Left lung (tissue), 10 donors: ENCODE measurements around the gene FZR1. TPM values are rescaled to one million over a fixed set of nuclear protein-coding genes. Genes with fewer than 3 reads are reported as not detected.
"Not testable (repeated sequence)": the region's sequence is repeated elsewhere in the genome, so short reads cannot be mapped to it uniquely, and the experiment has no call there.

ENCODE experiments used
- ATAC-seq: fragments of 200-7000 bp; cut with Tn5 transposase; one replicate; pipeline ENCODE4 v1.9.1; 2020; ENCODE audit warnings: moderate library complexity
- DNase-seq, 4 donors: peaks; one replicate each; pipeline ENCODE4 v3.0.0-alpha.2; 2013 to 2020
- H3K27ac ChIP-seq, 2 donors: fragments of 200-600 bp; sonication (generic) in 1 of 2; one replicate each; pipeline versions ENCODE4 v1.5.0 to v1.8.0; 2020 to 2021
- H3K27me3 ChIP-seq, 2 donors: fragments of 200-600 bp; sonication (generic) in 1 of 2; one replicate each; pipeline versions ENCODE4 v1.5.0 to v1.8.0; 2020 to 2021
- H3K36me3 ChIP-seq, 2 donors: fragments of 200-600 bp; sonication (generic) in 1 of 2; one replicate each; pipeline versions ENCODE4 v1.5.0 to v1.8.0; 2020 to 2021
- H3K4me1 ChIP-seq, 2 donors: fragments of 200-600 bp; one replicate each; pipeline ENCODE4 v1.8.0; 2021
- H3K4me3 ChIP-seq, 2 donors: fragments of 200-600 bp; sonication (generic) in 1 of 2; one replicate each; pipeline versions ENCODE4 v1.5.0 to v1.8.0; 2020 to 2021; ENCODE audit warnings: mild to moderate bottlenecking in 1 of 2
- H3K9me3 ChIP-seq, 2 donors: fragments of 200-600 bp; sonication (generic) in 1 of 2; one replicate each; pipeline versions ENCODE4 v1.5.0 to v1.8.0; 2020 to 2021
- intact Hi-C, 2 donors: fragments of 100-400 bp; cut with DNase I; formaldehyde crosslinking; loops; one replicate each; pipeline versions ENCODE4 v1.11.2 to v1.14.2; 2022
- polyA plus RNA-seq, 6 donors: library from polyadenylated mRNA; unstranded; fragments of 120-200 nt; gene quantifications; one replicate each; pipeline ENCODE4 v1.2.1, GENCODE V29; 2013; ENCODE audit not compliant: insufficient read length in 6 of 6
- total RNA-seq, 2 donors: library from RNA; stranded (reverse); fragmentation: NEBNext Ultra II Directional; extraction: Animal tissue kit (Norgen Biotek cat#: 25700); gene quantifications; one replicate each; pipeline ENCODE4 v1.2.1, GENCODE V29; 2021
- TF ChIP-seq, protein P1 (sequence below), 2 donors: fragments of 200-600 bp; sonication (generic) in 1 of 2; IDR thresholded peaks; one replicate each; pipeline versions ENCODE4 v1.5.0 to v1.8.0; 2021; ENCODE audit warnings: antibody characterized with exemption in 2 of 2
- donor health status: DM: no; HTN: yes; CAD: no.
- donor health status: DM: no; HTN: no; CAD: no.

The FZR1 gene
- total and polyA plus RNA-seq, 8 donors = 33.4 to 56.6 (median 47.3) TPM

DNA sequence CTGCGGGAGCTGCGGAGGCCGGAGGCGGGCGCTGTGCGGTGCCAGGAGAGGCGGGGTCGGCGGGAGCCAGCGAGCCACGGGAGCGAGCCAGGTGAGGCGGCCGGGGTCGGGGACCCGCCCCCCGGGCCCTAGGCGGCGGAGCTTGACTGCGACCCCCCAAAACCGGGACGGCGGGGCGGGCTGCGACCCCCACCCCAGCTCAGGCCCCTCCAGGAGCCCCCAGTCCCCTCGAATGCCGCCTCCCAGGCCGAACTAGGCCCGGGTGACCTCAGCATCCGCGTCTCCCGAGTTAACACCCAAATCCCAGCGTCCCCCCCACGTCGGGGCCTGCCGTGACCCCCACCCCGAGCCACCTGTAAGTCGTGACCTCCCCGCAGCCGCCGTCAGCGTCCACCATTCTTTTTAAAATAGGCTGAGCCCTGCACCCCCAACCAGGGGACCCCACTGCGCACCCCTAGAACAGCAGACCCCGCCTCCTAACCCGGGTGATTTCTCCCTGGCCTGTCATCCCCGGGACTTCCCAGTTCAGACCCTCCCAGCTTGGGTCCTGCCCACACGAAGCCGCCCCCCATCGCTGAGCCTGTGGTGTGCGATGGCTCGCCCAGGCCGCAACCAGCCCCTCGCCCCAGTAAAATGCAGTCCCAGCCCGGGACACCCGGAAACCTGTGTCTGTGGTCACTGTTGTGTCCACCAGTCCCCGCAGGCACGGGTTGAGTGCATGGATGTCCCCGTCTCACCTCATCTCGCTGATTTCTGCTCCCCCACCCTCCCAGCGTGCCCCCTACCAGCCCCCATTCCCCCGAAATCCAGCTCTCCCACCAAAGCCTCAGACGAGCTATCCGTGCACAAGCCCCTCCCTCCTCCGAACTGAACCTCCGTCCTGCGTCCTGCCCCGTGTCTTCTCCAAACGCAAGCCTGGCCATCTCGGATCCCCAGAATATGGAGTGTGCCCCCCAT, 551 bp downstream of the FZR1 start:
- Histone ChIP-seq H3K36me3 (peaks cover 0 to 24% of the 10 kb centered on the region in 2 donors), H3K4me3 (peak overlapping the region; percentile 89 to 91), H3K27ac (peak overlapping the region; percentile 80 to 94), H3K4me1 (peaks cover 5 to 42% of the 10 kb centered on the region in 2 donors), H3K27me3 (no peaks in the 10 kb centered on the region), H3K9me3 (no peaks in the 10 kb centered on the region)
- DNase-seq = peak in 2 of 4 donors; percentile 57 to 80
- intact Hi-C loops = no loop called here
- TF ChIP-seq, protein P1, sequence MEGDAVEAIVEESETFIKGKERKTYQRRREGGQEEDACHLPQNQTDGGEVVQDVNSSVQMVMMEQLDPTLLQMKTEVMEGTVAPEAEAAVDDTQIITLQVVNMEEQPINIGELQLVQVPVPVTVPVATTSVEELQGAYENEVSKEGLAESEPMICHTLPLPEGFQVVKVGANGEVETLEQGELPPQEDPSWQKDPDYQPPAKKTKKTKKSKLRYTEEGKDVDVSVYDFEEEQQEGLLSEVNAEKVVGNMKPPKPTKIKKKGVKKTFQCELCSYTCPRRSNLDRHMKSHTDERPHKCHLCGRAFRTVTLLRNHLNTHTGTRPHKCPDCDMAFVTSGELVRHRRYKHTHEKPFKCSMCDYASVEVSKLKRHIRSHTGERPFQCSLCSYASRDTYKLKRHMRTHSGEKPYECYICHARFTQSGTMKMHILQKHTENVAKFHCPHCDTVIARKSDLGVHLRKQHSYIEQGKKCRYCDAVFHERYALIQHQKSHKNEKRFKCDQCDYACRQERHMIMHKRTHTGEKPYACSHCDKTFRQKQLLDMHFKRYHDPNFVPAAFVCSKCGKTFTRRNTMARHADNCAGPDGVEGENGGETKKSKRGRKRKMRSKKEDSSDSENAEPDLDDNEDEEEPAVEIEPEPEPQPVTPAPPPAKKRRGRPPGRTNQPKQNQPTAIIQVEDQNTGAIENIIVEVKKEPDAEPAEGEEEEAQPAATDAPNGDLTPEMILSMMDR (IDR thresholded peaks at IDR 0.05) = no peak
- ATAC-seq = peak; percentile 1

DNA sequence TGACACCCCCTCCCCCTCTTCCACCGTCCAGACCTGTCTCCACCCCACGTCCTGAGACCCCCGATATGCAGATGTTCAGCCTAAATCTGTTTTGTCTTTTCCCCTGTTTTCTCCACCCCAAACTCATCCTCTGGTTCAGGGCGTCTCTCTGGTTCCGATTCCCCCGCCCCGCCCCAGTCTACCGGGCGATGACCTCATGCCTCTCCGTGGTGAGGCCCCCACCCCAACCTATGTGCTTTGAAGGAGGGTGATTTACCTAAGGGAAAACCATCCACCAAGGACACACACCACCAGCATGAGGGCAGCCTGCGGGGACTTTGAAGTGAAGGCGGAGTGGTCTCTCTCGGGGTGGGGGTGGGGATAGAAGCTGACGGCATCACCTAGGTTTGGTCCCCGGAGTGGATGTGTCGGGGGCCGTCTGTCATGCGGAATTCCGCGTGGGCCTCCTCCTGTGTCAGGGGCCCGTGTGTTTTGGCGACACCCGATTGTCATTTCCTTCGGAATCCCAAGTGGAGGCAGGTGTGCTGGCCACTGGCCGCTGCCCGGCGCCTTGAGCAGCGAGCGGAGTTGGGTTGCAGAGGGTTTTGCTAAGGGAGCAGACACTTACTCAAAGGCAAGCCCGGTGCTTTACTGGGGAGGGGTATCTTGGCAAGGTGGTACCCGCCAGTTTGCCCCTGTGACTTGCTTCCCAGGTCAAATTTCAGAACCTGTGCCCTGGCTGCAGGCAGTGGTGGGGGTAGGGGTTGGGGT, 1.4 kb downstream of the FZR1 start:
- Histone ChIP-seq H3K4me3 (peak overlapping the region; percentile 89 to 91), H3K36me3 (peaks cover 0 to 25% of the 10 kb centered on the region in 2 donors), H3K4me1 (peaks cover 5 to 47% of the 10 kb centered on the region in 2 donors), H3K27ac (no peak overlapping the region), H3K9me3 (no peaks in the 10 kb centered on the region), H3K27me3 (no peaks in the 10 kb centered on the region)
- ATAC-seq (no peak), DNase-seq (peak in 2 of 4 donors; percentile 41 to 79)
- TF ChIP-seq, protein P1 (IDR thresholded peaks at IDR 0.05) = no peak
- intact Hi-C loops = no loop called here

DNA sequence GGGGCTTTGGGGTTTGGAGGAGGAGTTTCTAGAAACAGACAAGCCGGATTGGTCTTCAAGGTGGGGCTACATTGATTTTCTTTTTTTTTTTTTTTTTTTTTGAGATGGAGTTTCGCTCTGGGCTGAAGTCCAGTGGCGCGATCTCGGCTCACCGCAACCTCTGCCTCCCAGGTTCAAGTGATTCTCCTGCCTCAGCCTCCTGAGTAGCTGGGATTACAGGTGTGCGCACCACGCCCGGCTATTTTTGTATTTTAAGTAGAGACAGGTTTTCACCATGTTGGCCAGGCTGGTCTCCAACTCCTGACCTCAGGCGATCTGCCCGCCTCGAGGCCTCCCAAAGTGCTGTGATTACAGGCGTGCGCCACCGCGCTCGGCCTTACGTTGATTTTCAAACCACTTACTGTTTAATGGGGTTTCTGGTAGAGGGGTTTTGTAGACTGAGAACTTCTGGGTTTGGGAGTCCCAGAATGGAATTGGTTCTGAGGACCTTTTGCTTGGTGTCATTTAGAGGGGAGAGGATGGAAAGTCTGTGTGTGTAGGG, 2.1 kb downstream of the FZR1 start:
- H3K4me3 ChIP-seq = peak overlapping the region in 1 of 2 donors; percentile 89
- peaks cover 0 to 25% of the 10 kb centered on the region in 2 donors for H3K36me3 ChIP-seq
- ATAC-seq, H3K27ac ChIP-seq, H3K27me3 ChIP-seq, intact Hi-C loops, H3K9me3 ChIP-seq, DNase-seq: not testable (repeated sequence)
- H3K4me1 ChIP-seq = peaks cover 5 to 47% of the 10 kb centered on the region in 2 donors

DNA sequence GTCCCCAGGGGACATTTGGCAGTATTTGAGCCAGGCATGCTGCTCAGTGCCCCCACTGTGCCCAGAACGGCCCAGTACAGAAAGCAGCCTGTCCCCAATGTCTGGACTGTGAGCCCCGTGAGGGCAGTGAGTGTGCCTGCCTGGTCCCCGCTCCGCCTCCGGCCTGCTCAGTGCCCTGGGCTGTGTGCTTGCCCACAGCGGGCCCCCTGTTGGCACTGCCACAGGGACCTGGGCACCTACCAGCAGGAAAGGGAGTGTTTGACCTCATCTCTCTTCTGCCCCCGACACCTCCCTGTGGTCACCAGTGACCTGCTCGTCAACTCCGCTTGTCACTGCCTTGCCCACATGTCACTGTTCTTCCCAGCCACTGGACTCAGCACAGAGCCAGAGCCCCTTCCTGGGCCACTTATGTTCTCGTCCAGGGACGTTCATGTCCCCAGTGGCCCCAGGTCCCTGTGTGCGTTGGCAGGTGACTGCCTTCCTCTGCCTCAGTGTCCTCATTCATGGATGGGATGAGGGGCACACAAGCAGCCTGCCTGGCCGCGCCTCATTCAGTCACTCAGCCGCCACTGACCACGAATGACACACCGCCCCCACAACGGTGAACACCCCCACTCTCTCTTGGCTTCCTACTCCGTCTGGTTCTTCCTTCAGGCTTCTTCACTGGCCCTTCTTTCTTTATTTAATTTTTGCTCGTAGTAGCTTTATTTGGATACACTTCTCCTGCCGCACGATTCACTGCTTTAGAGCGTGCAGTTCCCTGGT, 2.8 kb downstream of the FZR1 start:
- intact Hi-C loops = no loop called here
- TF ChIP-seq, protein P1 (IDR thresholded peaks at IDR 0.05) = no peak
- DNase-seq = peak in 1 of 4 donors; percentile 74

DNA sequence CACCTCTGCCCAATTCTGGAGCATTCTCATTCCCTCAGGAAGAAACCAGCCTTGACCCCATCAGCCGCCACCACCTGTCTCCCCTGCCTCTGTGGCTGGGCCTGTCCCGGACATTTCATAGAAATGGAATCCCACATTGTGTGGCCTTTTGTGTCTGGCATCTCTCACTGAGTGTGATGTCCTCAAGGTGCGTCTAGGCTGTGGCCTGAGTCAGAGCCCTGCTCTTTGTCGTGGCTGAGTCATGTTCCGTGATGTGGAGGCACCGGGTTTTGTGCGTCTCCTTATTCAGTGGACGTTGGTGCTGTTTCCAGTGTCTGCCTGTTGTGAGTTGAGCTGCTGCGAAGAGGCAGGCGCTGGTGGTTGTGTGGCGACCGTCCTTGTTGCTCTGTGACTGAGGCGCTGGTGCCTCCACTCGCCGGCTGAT, 3.5 kb downstream of the FZR1 start:
- no peak for ATAC-seq
- Histone ChIP-seq H3K36me3 (peaks cover 0 to 25% of the 10 kb centered on the region in 2 donors), H3K27ac (no peak overlapping the region), H3K4me3 (no peak overlapping the region), H3K9me3 (no peaks in the 10 kb centered on the region), H3K27me3 (no peaks in the 10 kb centered on the region), H3K4me1 (peaks cover 5 to 47% of the 10 kb centered on the region in 2 donors)
- intact Hi-C loops = no loop called here
- TF ChIP-seq, protein P1 (IDR thresholded peaks at IDR 0.05) = no peak
- DNase-seq = peak in 1 of 4 donors; percentile 59

More for the DNA sequence above, 2.8 kb downstream of the FZR1 start:
- peaks cover 0 to 25% of the 10 kb centered on the region in 2 donors for H3K36me3 ChIP-seq
- no peak overlapping the region for H3K4me3 ChIP-seq
- H3K9me3 ChIP-seq = no peaks in the 10 kb centered on the region
- H3K27me3 ChIP-seq = no peaks in the 10 kb centered on the region
- H3K27ac ChIP-seq = no peak overlapping the region
- no peak for ATAC-seq
- peaks cover 5 to 47% of the 10 kb centered on the region in 2 donors for H3K4me1 ChIP-seq
